ENCODE data around the gene PRRG4.

Gene PRRG4

GRCh38 chr11:32830413-32830738 lies 649 bp downstream of the PRRG4 start:
- 57 to 77% methylated on average over 2 to 3 of the region's 6 CpGs for WGBS, 2 experiments (ENCODE audit: insufficient coverage in 2 of 2)
- Histone ChIP-seq H3K36me3 (ENCODE audit: control insufficient read depth, insufficient read depth, low read length) (no peaks in the 10 kb centered on the region), H3K27ac (ENCODE audit: low read depth, low read length, severe bottlenecking) (no peak overlapping the region), H3K9me3 (ENCODE audit: control insufficient read depth, low read length) (no peaks in the 10 kb centered on the region), H3K4me3 (ENCODE audit: extremely low read depth, insufficient read depth, low read length, poor library complexity, severe bottlenecking) (peak overlapping the region; percentile 45), H3K4me1 (ENCODE audit: control insufficient read depth, insufficient read depth, low read length, poor library complexity, severe bottlenecking) (no peaks in the 10 kb centered on the region)

DNA sequence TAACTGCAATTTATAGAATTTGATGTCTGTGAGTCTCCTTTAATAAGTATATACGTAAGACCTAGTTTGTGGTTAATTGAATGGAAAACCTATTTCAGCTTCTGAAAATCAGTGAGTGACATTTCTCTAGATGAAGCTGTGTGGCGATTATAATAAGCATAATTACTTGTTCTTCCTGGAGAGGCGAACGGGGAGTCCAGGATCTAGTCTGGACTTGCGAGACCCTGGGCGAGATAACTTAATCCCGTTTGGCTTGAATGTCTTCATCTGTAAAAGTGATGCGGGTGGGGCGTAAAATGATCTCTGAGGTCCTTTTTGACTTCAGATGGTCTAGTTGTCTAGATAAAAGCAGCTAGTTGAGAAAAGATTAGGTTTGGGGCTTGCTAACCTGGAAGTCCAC lies 1.1 kb downstream of the PRRG4 start:
- no peaks in the 10 kb centered on the region for H3K9me3 ChIP-seq (ENCODE audit: control insufficient read depth, low read length)
- WGBS, 2 experiments (ENCODE audit: insufficient coverage in 2 of 2), result 86 to 97% methylated on average over 8 of the region's 9 CpGs
- H3K36me3 ChIP-seq (ENCODE audit: control insufficient read depth, insufficient read depth, low read length), result no peaks in the 10 kb centered on the region
- H3K4me1 ChIP-seq (ENCODE audit: control insufficient read depth, insufficient read depth, low read length, poor library complexity, severe bottlenecking), result no peaks in the 10 kb centered on the region
- H3K27ac ChIP-seq (ENCODE audit: low read depth, low read length, severe bottlenecking), result no peak overlapping the region
- H3K4me3 ChIP-seq (ENCODE audit: extremely low read depth, insufficient read depth, low read length, poor library complexity, severe bottlenecking), result no peak overlapping the region

- no peaks in the 10 kb centered on the region for H3K36me3 ChIP-seq (ENCODE audit: control insufficient read depth, insufficient read depth, low read length)
- H3K4me1 ChIP-seq (ENCODE audit: control insufficient read depth, insufficient read depth, low read length, poor library complexity, severe bottlenecking), result no peaks in the 10 kb centered on the region
- no peaks in the 10 kb centered on the region for H3K9me3 ChIP-seq (ENCODE audit: control insufficient read depth, low read length)
- no peak overlapping the region for H3K27ac ChIP-seq (ENCODE audit: low read depth, low read length, severe bottlenecking)
- no peak overlapping the region for H3K4me3 ChIP-seq (ENCODE audit: extremely low read depth, insufficient read depth, low read length, poor library complexity, severe bottlenecking)
- 63% methylated on average over 1 of the region's 3 CpGs; no CpG with 5 or more reads in 1 of the 2 experiments for WGBS, 2 experiments (ENCODE audit: insufficient coverage in 2 of 2)
Measured at GRCh38 chr11:32831221-32831620, 1.5 kb downstream of the PRRG4 start.

DNA sequence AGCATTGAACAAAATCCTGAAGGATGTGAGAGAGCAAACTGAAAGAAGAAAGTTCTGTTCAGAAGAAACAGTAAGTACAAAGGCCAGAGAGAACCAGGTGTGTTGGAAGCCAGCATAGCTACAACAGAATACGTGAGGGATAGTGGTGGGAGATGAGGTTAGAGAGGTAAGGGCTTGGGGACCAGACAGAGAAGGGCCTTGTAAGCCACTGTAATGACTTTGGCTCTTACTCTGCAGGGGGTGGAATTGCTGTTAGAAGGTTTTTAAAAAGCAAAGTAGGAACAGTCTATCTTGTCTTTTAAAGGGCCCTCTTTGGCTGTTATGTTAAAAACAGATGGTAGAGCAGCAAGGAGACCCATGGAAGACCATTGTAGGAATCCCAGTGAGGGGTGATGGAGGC lies 4.2 kb downstream of the PRRG4 start:
- Histone ChIP-seq H3K4me1 (ENCODE audit: control insufficient read depth, insufficient read depth, low read length, poor library complexity, severe bottlenecking) (no peaks in the 10 kb centered on the region), H3K36me3 (ENCODE audit: control insufficient read depth, insufficient read depth, low read length) (no peaks in the 10 kb centered on the region)
- WGBS, 2 experiments (ENCODE audit: insufficient coverage in 2 of 2), result 87 to 91% methylated on average over 1 of the region's 1 CpG

GRCh38 chr11:32836946-32837345 lies 7.2 kb downstream of the PRRG4 start:
- Histone ChIP-seq H3K9me3 (ENCODE audit: control insufficient read depth, low read length) (no peaks in the 10 kb centered on the region), H3K27ac (ENCODE audit: low read depth, low read length, severe bottlenecking) (no peak overlapping the region), H3K4me3 (ENCODE audit: extremely low read depth, insufficient read depth, low read length, poor library complexity, severe bottlenecking) (no peak overlapping the region), H3K4me1 (ENCODE audit: control insufficient read depth, insufficient read depth, low read length, poor library complexity, severe bottlenecking) (no peaks in the 10 kb centered on the region), H3K36me3 (ENCODE audit: control insufficient read depth, insufficient read depth, low read length) (no peaks in the 10 kb centered on the region)
- WGBS, 2 experiments (ENCODE audit: insufficient coverage in 2 of 2), result 100% methylated on average over 1 of the region's 2 CpGs

More for the DNA sequence above, 4.2 kb downstream of the PRRG4 start:
- no peak overlapping the region for H3K27ac ChIP-seq (ENCODE audit: low read depth, low read length, severe bottlenecking)
- no peak overlapping the region for H3K4me3 ChIP-seq (ENCODE audit: extremely low read depth, insufficient read depth, low read length, poor library complexity, severe bottlenecking)
- H3K9me3 ChIP-seq (ENCODE audit: control insufficient read depth, low read length), result no peaks in the 10 kb centered on the region

DNA sequence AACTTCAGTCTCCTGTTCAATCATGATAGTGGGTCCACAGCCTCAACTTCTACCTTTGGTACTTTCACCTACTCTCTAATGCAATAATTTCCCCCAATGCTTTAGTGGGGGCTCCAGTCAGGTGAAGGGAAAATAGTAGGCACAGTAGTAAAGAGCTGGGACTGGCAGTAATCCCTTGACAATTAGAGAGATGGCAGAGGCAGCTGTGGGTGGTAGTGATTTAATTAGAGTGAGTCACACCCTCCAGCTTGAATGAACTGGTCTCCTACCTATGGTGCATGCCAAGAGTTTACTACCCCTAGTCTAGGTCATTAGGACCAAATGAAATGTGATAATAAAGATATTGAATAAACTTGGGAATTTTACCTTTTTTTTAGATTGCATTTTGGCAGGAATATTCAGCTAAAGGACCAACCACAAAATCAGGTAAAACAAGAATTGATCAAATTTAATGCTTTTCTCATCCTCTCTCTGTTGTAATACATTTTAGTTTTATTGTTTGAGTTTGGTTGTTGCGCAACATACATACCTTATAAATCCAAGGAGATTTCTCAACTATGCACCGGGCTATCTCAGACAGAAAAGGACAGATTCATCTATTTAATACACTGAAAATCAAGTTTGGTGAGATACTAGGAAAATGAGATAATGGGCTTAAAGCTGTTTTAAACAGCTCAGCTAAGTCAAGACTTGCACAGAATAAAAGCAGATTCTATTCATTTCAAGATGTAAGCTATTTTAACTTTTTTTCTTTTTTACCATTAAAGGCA lies 9.0 kb downstream of the PRRG4 start:
- H3K4me3 ChIP-seq (ENCODE audit: extremely low read depth, insufficient read depth, low read length, poor library complexity, severe bottlenecking), result no peak overlapping the region
- H3K9me3 ChIP-seq (ENCODE audit: control insufficient read depth, low read length), result no peaks in the 10 kb centered on the region
- WGBS, 2 experiments (ENCODE audit: insufficient coverage in 2 of 2), result no CpG with 5 or more reads among the region's 2 CpGs
- H3K36me3 ChIP-seq (ENCODE audit: control insufficient read depth, insufficient read depth, low read length), result no peaks in the 10 kb centered on the region
- no peak overlapping the region for H3K27ac ChIP-seq (ENCODE audit: low read depth, low read length, severe bottlenecking)
- no peaks in the 10 kb centered on the region for H3K4me1 ChIP-seq (ENCODE audit: control insufficient read depth, insufficient read depth, low read length, poor library complexity, severe bottlenecking)

DNA sequence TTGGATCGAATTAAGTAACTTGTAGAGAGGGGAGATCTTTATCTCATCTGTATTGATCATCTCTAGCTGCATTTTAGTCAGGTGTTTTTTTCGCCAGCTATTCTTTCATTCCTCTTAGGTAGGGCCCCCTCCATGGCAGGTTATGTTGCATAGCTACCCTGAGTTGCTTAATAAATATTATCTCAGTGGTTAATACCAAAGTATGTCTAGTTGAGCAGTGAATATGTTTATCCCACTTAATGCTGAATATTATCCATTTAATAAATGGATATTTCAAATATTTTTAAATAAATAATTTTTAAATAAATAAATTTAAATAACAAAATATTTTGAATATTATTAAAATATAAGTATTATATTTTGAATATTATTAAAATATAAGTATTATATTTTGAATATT lies 9.6 kb downstream of the PRRG4 start:
- no peak overlapping the region for H3K4me3 ChIP-seq (ENCODE audit: extremely low read depth, insufficient read depth, low read length, poor library complexity, severe bottlenecking)
- no peaks in the 10 kb centered on the region for H3K9me3 ChIP-seq (ENCODE audit: control insufficient read depth, low read length)
- H3K4me1 ChIP-seq (ENCODE audit: control insufficient read depth, insufficient read depth, low read length, poor library complexity, severe bottlenecking), result no peaks in the 10 kb centered on the region
- no peak overlapping the region for H3K27ac ChIP-seq (ENCODE audit: low read depth, low read length, severe bottlenecking)
- WGBS, 2 experiments (ENCODE audit: insufficient coverage in 2 of 2), result no CpG with 5 or more reads among the region's 2 CpGs
- H3K36me3 ChIP-seq (ENCODE audit: control insufficient read depth, insufficient read depth, low read length), result no peaks in the 10 kb centered on the region

DNA sequence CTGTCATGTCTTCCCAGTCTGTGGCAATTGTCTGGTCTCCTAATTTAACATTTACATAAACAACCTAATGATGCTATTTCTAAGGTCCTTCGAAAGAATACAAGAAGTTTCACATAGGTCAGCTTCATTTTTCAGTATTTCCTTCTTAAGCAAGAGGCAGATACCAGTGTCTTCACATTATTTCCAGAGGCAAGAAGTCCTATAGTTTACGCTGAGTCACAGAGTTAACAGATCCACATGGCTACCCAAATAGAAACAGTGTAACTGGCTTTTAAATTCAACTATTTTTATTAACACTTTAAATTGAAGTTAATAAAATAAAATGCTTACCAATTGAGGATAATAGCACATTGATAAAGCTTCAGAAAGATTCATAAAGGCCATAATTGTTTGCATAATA lies 10.9 kb downstream of the PRRG4 start:
- no peaks in the 10 kb centered on the region for H3K9me3 ChIP-seq (ENCODE audit: control insufficient read depth, low read length)
- H3K4me3 ChIP-seq (ENCODE audit: extremely low read depth, insufficient read depth, low read length, poor library complexity, severe bottlenecking), result no peak overlapping the region
- no peaks in the 10 kb centered on the region for H3K4me1 ChIP-seq (ENCODE audit: control insufficient read depth, insufficient read depth, low read length, poor library complexity, severe bottlenecking)
- WGBS, 2 experiments (ENCODE audit: insufficient coverage in 2 of 2), result 83 to 100% methylated on average over 1 to 2 of the region's 2 CpGs
- H3K27ac ChIP-seq (ENCODE audit: low read depth, low read length, severe bottlenecking), result no peak overlapping the region
- no peaks in the 10 kb centered on the region for H3K36me3 ChIP-seq (ENCODE audit: control insufficient read depth, insufficient read depth, low read length)

- no peaks in the 10 kb centered on the region for H3K36me3 ChIP-seq (ENCODE audit: control insufficient read depth, insufficient read depth, low read length)
- no CpG with 5 or more reads among the region's 3 CpGs for WGBS, 2 experiments (ENCODE audit: insufficient coverage in 2 of 2)
Measured at GRCh38 chr11:32843544-32843943, 13.8 kb downstream of the PRRG4 start.

GRCh38 chr11:32847511-32847910 lies 17.8 kb downstream of the PRRG4 start:
- H3K4me3 ChIP-seq (ENCODE audit: extremely low read depth, insufficient read depth, low read length, poor library complexity, severe bottlenecking), result no peak overlapping the region
- H3K36me3 ChIP-seq (ENCODE audit: control insufficient read depth, insufficient read depth, low read length), result no peaks in the 10 kb centered on the region
- no peak overlapping the region for H3K27ac ChIP-seq (ENCODE audit: low read depth, low read length, severe bottlenecking)
- no peaks in the 10 kb centered on the region for H3K4me1 ChIP-seq (ENCODE audit: control insufficient read depth, insufficient read depth, low read length, poor library complexity, severe bottlenecking)
- WGBS, 2 experiments (ENCODE audit: insufficient coverage in 2 of 2), result 80 to 93% methylated on average over 1 to 2 of the region's 2 CpGs
- H3K9me3 ChIP-seq (ENCODE audit: control insufficient read depth, low read length), result no peaks in the 10 kb centered on the region

More at GRCh38 chr11:32843544-32843943, 13.8 kb downstream of the PRRG4 start:
- Histone ChIP-seq H3K27ac (ENCODE audit: low read depth, low read length, severe bottlenecking) (no peak overlapping the region), H3K4me3 (ENCODE audit: extremely low read depth, insufficient read depth, low read length, poor library complexity, severe bottlenecking) (no peak overlapping the region), H3K4me1 (ENCODE audit: control insufficient read depth, insufficient read depth, low read length, poor library complexity, severe bottlenecking) (no peaks in the 10 kb centered on the region), H3K9me3 (ENCODE audit: control insufficient read depth, low read length) (no peaks in the 10 kb centered on the region)

- no peaks in the 10 kb centered on the region for H3K4me1 ChIP-seq (ENCODE audit: control insufficient read depth, insufficient read depth, low read length, poor library complexity, severe bottlenecking)
- H3K4me3 ChIP-seq (ENCODE audit: extremely low read depth, insufficient read depth, low read length, poor library complexity, severe bottlenecking), result no peak overlapping the region
- no peaks in the 10 kb centered on the region for H3K36me3 ChIP-seq (ENCODE audit: control insufficient read depth, insufficient read depth, low read length)
- H3K9me3 ChIP-seq (ENCODE audit: control insufficient read depth, low read length), result no peaks in the 10 kb centered on the region
- no peak overlapping the region for H3K27ac ChIP-seq (ENCODE audit: low read depth, low read length, severe bottlenecking)
- WGBS, 2 experiments (ENCODE audit: insufficient coverage in 2 of 2), result 100% methylated on average over 1 of the region's 1 CpG
Measured at GRCh38 chr11:32849761-32850160, 20.0 kb downstream of the PRRG4 start.
